NCI-H82 treated with DMSO at 0.1 percent for 48 hours (cell line): ENCODE data around the gene KCNK3.

Experiments
- DNase-seq: peaks from one replicate; lab custom pipeline; 2025; ENCODE audit not compliant: unreplicated experiment; lab: John Stamatoyannopoulos, UW

The KCNK3 gene

DNA sequence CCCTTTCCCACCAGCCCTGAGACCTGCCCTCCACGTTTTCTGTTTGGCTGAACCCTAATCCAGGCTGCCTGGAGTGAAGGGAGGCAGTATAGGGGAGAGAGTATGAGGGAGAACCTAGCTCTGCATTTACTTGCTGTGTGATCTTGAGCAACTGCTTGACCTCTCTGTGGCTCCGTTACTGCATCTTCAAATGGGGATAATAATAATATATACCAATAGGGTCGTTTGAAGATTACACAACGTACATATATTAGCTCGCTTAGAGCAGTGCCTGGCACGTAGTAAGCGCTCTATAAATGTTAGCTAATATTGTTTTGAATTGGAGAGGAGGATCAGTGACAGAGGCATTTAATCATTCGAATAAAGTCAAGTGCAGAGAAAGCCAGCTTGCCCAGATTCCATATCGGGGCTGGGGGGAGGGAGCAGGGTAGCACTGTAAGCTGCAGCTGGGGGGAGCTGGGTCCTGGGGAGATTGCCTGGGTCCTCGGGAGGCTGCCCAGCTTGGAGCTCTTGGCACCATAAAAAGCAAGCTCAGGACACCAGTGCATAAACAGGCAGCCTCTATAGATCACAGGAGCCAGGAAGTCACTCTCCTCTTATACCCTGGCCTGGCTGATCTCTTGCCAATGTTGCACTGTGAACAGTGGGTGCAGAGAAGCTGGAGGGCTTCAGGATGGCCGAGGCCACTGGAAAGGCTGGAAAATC lies 19.1 kb downstream of the KCNK3 start:
- no peak for DNase-seq

DNA sequence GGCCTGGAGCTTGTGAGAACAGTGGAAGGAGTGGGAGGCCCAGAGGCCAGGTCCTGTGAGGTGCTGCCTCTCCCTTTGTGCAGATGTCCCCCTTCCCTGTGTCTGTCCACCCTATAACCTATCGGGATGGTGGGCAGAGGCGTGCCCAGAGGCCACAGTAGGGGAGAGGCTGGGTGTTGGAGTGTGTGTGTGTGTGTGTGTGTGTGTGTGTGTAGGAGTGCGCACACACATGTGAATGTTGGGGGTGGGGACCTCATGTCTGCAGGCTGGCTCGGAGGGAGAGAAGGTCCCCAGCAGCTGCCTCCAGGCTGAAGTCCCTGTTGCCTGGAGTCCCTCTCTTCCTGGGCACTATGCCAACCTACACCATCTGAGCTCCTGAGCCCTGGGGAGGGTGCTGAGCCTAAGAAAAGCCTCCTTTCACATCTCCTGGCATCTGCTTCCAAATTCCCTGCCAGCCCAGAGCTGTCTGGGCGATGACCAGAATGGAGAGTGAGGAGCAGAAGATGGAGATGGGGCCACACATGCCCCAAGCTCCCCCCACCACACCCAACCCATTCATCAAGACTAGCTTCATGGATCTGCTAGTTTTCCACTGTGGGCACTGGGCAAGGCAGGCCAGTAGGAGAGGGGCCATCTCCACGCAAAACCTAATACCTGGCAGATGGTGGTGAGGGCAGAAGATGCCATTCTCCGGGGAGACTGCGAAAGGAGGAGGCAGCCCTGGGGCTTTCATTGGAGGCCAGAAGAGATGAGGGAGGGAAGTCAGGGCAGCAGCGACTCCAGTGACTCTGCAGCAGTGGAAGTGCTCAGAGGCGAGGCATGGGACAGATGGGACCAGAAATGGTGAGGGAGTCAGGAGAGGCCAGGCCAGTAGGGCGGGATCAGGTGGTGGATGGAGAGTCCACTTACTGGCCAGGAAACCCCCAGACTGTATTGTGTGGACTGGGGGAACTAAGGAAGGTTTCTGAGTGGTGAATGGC lies 20.3 kb downstream of the KCNK3 start:
- no peak for DNase-seq

DNA sequence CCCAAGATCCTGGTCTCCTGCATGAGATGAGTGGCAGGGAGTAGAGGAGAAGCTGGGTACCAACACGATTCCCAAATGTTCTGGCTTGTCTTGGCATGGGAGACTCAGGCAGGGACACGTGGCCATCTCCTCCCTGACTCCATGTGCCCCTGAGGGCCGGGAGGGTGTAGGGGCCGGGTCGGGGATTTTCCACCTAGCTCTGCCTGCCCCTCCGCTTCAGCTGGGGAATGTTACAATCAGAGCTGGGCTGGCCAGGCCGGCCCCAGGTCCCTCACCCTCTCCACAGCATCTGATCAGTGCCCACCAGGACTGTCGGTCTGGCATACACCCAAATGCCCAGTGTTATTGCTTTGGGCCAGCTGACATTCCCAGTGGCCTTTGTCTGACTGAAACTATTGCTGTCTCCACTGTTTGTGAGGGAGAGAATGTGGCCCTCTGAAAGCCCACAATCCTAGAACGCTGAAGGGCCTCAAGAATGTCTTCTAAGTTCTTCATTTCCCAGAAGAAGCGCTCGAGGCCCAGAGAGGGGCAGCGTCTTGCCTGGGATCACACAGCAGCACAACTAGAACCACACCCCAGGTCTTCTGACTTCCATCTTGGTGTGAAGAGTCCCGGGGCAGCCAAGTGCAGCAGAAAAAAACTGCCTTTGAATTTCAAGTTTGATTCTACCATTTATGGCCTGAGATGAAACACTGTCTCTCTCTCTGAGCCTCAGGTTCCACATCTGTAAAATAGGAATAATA lies 23.2 kb downstream of the KCNK3 start:
- DNase-seq = no peak

DNA sequence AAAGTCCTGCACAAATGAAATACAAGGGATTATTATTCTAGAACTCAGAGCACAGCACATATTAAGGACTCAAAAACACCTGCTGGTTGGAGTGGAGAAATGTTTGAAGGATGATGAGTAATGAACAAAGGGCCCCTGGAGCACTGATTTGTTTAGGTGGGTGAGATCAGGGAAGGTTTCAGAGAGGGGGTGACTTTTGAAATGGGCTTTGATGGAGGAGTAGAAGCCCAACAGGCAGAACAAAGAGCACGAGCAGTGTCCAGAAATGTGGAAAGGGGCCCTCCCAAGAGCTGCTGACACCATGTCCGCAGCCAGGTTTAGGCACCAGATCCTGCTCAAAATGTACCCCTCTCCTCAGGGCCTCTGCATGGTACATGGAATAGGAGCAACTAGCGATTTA lies 23.8 kb downstream of the KCNK3 start:
- DNase-seq = no peak

DNA sequence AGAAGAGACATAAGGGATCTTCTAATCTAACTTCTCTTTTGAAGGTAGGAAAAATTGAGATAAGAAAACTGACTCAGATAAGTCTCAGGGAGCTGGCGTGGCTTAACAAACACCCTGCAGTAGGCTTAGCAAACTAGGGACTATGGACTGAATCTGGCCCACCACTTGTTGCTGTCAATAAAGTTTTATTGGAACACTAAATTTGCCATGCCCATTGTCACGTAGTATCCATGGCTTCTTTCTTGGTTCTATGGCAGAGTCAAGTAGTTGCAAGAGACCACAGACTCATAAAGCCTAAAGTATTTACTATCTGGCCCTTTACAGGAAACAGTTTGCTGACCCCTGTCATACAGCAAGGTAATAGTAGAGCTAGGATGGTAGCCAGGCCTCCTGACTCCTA lies 24.2 kb downstream of the KCNK3 start:
- no peak for DNase-seq

DNA sequence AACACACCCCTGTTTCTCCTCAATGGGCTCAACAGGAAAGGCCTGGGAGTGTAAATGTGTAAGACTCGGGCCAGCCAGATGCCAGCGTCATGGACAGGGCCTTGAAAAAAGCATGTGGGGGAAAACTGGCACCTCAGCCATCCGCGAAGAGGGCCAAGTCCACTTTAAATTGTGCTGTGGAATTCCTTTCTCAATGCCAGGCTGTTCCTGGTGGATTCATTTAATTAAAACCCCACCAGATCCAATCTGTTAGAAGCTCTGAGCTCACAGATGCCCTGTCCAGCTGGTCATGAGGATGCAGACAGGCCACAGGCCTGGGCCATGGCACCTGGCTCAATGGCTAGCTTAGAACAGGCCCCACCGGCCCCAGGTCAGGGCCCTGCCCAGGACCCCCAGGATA lies 24.8 kb downstream of the KCNK3 start:
- DNase-seq = no peak

DNA sequence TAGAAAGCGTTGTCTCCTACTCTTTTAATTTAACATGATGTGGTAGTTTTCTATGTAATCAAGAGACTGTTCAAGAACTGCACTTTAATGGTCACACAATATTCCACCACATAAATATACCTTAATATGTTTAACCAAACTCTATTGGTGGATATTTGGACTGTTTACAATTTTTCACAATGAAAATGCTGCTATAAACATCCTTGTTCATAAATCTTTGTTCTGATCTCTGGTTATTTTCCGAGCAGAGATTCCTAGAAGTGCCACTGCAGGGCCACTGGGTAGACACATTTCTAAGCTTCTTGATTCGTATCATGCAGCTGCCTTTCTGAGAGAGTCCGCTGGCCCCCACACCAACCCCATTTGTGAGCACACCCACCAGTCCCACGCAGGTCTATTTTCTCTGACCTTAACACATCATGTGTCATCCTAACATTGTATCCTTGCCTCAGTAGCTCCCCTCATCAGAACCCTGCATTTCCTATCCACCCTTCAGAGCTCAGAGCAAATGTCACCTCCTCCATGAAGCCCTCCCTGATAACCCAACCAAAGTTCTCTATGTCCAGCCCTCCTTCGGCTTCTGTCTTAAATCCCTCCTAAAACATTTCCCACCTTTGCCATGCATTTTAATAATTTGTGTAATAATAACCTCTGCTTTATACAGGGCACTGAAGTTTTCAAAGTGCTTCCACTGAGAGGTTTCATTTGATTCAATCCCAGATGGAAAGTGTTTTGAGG lies 26.6 kb downstream of the KCNK3 start:
- DNase-seq = no peak

DNA sequence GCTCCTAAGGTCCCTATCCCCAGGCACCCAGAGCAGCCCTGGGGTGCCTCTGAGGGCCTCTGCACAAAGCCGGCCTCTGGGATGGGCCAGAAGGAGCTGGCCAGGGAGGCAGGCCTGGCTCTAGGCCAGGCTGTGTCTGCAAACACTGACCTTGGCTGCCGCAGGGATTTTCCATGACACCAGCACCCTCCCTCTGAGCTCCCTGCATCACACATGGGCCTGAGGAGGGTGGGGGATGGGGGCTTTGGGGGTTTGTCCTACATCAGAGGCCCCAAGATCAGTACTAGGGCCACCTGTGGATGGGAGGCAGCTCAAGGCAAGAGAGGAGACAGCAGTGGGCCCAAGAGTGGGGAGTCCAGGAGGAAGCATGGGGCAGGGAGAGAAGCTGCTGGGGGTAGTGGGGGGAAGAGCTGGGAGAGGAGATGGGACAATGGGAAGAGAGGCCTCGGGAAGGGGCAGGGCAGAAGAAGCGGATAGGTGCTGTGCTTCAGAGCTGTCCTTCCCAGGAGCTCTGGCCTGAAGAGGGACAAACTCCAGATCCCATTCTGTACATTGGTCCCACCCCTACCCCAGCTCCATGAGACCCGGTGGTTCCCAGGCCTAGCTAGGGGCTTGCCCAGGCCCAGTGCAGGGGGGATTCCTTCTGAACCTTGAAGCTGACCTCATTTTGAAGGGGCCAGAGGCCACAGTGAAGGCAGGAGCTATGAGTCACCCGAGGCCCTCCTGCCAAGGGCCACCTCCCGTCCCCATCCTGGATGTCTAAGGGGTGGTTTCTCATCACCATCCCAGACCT lies 28.0 kb downstream of the KCNK3 start:
- DNase-seq = no peak

DNA sequence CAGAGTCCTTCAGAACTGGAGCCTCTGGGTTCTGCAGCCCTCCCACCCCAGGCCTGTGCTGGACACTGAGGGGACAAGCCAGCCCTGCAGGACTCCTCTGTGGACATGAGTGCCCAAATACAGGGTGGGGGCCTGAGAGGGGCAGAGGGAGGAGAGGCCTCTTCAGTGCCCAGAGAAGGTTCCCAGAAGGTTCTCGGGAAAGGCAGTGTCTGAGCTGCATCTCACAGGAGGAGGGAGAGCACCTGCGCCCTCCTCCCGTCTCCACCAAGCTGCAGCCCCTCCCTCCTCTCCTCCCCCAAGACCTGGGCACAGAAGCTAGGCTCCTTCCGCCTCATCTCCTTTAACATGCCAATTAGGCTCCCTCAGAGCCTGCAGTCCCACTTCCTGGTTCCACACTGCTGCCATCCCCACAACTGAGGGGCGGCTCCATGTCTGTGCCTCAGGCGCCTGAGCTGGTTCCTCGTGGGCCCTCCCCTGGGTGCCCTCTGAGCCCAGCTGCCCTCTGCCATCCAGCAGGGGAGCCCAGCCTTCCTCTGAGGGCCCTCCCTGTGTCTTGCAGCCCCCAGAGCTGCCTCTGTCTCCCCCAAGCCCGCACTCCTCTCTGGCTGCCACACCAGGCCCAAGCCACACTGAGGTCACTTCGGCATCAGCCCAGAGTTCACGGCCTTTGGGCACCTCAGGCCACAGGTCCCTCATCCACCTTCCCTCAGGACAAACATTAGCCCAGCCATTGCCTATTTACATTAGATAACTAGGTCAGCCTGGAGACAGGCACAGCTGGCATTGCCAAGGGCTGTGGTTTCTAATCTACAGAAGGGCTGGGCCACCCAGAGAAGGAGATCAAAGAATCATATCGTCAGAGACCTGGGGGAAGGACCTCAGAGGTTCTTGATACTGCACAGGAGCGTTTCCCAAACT lies 28.9 kb downstream of the KCNK3 start:
- no peak for DNase-seq

DNA sequence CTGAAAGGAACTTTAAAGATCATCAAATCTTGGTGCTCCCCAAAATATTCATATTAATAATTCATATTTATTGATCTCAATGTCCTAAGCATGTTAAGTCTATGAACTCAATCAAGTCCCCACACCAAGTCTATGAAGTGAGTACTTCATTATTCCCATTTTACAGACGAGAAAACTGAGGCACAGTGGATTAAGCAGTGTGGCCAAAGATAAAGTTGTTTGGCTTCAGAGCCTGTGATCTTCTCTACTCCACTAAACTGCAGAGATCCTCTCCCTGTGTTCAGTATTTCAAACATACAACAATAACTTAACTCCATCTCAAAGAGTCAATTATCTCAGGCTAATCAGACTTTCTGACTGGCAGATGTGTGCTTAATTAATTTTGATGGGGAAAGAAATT lies 29.8 kb downstream of the KCNK3 start:
- no peak for DNase-seq

DNA sequence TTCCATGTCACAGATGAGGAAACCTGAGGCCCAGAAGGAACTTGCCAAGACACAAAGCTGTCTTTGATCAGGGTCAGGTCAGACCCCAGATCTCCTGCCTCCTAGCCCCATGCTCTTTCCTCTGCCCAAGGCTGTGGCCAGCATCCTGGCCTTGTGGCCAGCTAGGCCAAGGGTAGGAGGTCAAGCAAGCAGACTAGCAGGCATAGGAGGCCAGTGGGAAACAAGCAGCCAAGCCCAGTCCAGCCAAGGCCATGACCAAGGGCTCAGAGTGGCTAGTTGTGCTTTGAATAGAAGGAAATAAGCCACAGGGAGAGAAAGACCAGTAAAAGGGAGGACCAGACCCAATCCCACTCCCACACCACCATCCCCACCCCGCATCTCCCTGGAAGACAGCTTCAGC lies 30.4 kb downstream of the KCNK3 start:
- DNase-seq = no peak

DNA sequence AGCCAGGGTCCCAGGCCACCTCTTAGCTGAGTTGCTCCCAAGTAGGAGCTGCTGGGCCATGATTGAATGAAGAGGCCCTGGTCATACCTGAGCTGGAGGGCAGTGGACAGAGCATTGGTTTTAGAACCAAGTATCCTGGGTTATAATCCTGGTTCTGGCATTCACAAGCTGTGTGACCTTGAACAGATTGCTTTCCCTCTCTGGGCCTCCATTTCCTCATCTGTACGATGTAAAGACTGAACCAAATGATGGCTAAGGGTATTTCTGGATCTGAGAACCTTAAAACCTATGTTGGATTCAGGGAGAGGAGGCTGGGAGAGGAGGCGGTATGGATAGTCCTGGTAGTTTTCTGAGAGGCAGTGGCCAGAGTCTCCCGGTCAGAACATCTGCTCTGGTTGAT lies 31.0 kb downstream of the KCNK3 start:
- DNase-seq = no peak

DNA sequence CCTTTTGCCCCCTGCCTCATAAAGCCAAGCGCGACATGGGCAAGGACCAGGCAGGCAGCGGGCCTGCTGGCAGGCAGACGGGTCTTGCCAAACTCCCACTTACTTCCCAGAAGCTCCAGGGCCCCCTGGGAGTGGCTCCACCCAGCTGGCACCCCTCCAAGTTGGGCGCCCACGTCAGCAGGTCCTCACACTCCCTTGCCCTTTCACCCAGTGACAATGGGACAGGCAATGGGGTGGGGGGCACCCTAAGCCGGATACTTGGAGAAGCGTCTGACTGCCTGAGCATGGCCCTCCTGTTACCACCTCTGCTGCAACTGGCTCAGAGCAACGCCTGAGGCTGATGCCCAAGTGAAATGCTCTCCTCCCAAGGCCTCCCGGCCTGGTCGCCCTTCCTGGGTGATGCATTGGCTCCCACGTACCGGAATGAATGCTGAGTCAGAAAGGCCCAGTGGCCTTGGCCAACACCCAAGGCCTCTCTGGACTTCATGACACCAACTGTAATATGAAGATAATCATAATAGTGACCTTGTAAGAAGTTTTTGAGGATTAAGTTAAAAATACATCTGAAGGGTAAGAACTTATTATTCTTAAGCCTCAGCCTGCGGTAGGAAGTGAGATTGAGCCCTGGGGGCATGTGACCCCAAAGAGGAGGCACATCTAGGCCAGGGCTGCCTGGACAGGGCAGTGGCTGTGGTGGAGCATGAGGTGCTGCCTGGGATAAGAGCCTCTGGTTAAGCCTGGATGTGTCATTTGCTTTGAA lies 31.6 kb downstream of the KCNK3 start:
- no peak for DNase-seq

DNA sequence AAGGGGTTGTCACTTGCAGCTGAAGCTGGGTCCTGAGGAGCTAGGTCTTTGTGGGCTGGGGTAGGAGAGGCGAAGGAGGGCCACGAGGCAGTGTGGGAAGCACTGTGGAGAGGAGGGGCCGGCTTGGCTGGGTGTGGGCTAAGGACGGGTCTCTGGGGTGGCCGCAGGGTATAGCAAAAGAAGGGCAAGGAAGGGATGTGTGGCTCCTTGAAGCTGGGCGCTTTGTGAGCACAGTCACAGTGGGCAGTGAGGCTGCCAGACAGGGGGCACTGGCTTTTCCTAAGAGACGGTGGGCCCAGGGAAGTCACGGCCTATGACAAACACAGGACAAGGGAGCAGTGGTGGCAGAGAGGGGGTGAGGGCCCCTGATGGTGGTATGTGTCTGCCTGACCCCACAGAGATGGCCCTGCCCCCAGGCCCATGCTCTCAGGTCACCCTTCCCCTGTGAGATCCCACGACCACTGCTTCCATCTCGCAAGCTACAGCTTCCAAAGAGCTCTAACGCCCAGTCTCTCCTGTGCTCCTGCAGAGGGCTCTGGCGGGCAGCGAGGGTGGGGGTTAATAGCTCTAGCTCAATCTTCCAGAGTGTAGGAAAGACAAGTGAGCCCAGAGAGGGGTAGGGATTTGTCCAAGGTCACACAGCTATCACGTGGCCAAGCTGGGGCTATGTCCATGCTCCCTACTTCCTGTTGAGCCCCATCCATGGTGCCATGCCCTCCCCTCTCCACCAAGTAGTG lies 32.4 kb downstream of the KCNK3 start:
- no peak for DNase-seq

DNA sequence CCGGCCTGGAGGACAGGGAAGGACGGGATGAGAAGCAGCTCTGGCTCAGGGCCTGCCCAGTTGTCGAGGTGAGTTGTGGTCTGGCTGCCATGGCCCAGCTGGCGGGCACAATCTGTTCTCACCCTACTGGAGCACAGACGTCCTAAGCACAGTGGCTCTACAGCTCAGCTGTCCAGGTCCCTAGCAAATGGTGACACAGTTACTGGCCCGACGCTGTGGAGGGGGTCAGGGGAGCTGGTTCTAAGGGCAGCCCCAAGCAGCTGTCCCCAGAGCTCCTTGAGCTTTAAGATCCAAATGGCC lies 32.9 kb downstream of the KCNK3 start:
- no peak for DNase-seq

DNA sequence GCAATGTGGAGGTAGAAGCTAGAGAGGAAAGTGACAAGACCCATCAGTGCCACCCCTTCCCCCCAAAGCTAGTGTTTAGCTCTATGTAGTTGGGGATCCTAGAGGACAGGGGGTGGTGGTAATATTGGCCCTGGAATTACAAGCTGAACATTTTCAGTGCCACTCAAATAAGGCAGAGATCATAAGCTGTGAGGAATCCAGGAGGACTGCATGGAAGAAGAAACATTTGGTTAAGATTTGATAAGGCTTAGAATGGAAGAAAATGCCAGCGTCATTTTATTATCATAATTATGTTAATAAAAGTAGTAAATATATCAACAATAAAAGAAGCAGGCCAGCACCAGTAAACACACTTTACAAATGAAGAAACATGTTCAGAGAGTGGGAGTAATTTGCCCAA lies 33.7 kb downstream of the KCNK3 start:
- no peak for DNase-seq

DNA sequence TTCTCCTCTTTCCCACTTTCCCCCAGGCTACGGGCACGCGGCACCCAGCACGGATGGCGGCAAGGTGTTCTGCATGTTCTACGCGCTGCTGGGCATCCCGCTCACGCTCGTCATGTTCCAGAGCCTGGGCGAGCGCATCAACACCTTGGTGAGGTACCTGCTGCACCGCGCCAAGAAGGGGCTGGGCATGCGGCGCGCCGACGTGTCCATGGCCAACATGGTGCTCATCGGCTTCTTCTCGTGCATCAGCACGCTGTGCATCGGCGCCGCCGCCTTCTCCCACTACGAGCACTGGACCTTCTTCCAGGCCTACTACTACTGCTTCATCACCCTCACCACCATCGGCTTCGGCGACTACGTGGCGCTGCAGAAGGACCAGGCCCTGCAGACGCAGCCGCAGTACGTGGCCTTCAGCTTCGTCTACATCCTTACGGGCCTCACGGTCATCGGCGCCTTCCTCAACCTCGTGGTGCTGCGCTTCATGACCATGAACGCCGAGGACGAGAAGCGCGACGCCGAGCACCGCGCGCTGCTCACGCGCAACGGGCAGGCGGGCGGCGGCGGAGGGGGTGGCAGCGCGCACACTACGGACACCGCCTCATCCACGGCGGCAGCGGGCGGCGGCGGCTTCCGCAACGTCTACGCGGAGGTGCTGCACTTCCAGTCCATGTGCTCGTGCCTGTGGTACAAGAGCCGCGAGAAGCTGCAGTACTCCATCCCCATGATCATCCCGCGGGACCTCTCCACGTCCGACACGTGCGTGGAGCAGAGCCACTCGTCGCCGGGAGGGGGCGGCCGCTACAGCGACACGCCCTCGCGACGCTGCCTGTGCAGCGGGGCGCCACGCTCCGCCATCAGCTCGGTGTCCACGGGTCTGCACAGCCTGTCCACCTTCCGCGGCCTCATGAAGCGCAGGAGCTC lies 35.4 kb downstream of the KCNK3 start:
- no peak for DNase-seq
